K562 (cell line): ENCODE results near the gene SLC16A6. TPM values are rescaled to one million over a fixed set of nuclear protein-coding genes. Genes with fewer than 3 reads are reported as not detected.

Experiments used
- ERF ChIP-seq: fragments of 450-650 bp; formaldehyde crosslinking; IDR thresholded peaks from 2 replicates; pipeline ENCODE4 v1.4.0; 2020; ENCODE audit warnings: mild to moderate bottlenecking, mixed read lengths
- ETV1 ChIP-seq: fragments of 450-650 bp; conservative IDR thresholded peaks from 2 replicates; pipeline ENCODE4 v1.6.1; 2016; ENCODE audit warnings: missing genetic modification characterization, control low read depth, low read depth, missing compliant biosample characterization
- GABPA ChIP-seq: fragments of 200-800 bp; sonication (Bioruptor generic); conservative IDR thresholded peaks from 2 replicates; pipeline ENCODE4 v1.6.1; 2016; ENCODE audit warnings: low read depth, missing genetic modification characterization, missing compliant biosample characterization
- GABPB1 ChIP-seq: sonication (generic); formaldehyde crosslinking; IDR thresholded peaks from 2 replicates; pipeline ENCODE4 v1.8.0; 2022; ENCODE audit warnings: mild to moderate bottlenecking, missing genetic modification reagents
- GTF2F1 ChIP-seq: IDR thresholded peaks from 2 replicates; pipeline ENCODE4 v1.6.1; 2011; ENCODE audit warnings: low read depth, low read length, improper control_type of control experiment
- ILF3 ChIP-seq: fragments of 450-650 bp; IDR thresholded peaks from 2 replicates; pipeline ENCODE4 v1.6.1; 2018; ENCODE audit warnings: antibody characterized with exemption, mild to moderate bottlenecking, moderate library complexity, borderline replicate concordance
- KDM1A ChIP-seq, 2 experiments: fragments of 450-650 bp; IDR thresholded peaks; 2 replicates each; pipeline ENCODE4 v1.6.1; 2016; ENCODE audit warnings: mild to moderate bottlenecking in 2 of 2
- NCOR1 ChIP-seq: fragments of 450-650 bp; IDR thresholded peaks from 2 replicates; pipeline ENCODE4 v1.6.1; 2016; ENCODE audit warnings: mild to moderate bottlenecking, moderate library complexity
- NR2C2 ChIP-seq, 2 experiments: fragments of 200-800 bp in 1 of 2; sonication (Bioruptor generic) in 1 of 2; sonication (generic) in 1 of 2; formaldehyde crosslinking in 1 of 2; IDR thresholded peaks; 2 replicates each; pipeline versions ENCODE4 v1.6.1 to v1.8.0; 2016 to 2022; ENCODE audit warnings: mild to moderate bottlenecking in 1 of 2, missing compliant biosample characterization in 1 of 2, missing genetic modification characterization in 1 of 2, missing genetic modification reagents in 1 of 2
- PCBP1 ChIP-seq: fragments of 200-400 bp; formaldehyde crosslinking; IDR thresholded peaks from 2 replicates; pipeline ENCODE4 v1.6.1; 2018; ENCODE audit warnings: mild to moderate bottlenecking, low read depth, low read length; ENCODE audit not compliant: poor library complexity, severe bottlenecking
- RCOR1 ChIP-seq, 2 experiments: IDR thresholded peaks; 2 replicates each; pipeline ENCODE4 v1.6.1; 2012; ENCODE audit warnings: low read depth in 2 of 2, low read length in 2 of 2, borderline replicate concordance in 1 of 2, improper control_type of control experiment in 1 of 2
- RFX1 ChIP-seq: fragments of 450-650 bp; IDR thresholded peaks from 2 replicates; pipeline ENCODE4 v1.6.1; 2016; ENCODE audit warnings: mild to moderate bottlenecking, moderate library complexity
- RUNX1 ChIP-seq: sonication (generic); IDR thresholded peaks from 2 replicates; pipeline ENCODE4 v1.6.1; 2016; ENCODE audit warnings: antibody characterized with exemption, low read depth
- SMARCE1 ChIP-seq: fragments of 450-650 bp; IDR thresholded peaks from 2 replicates; pipeline ENCODE4 v1.7.1; 2016; ENCODE audit warnings: mild to moderate bottlenecking
- SRSF7 ChIP-seq: fragments of 200-400 bp; formaldehyde crosslinking; optimal IDR thresholded peaks from 2 replicates; pipeline ENCODE3; 2017; ENCODE audit warnings: mild to moderate bottlenecking, low read depth, low read length
- TAF1 ChIP-seq: IDR thresholded peaks from 2 replicates; pipeline ENCODE4 v1.6.1; 2011; ENCODE audit warnings: mild to moderate bottlenecking, low read length, moderate library complexity; ENCODE audit not compliant: insufficient read depth, control insufficient read depth, severe bottlenecking; ENCODE audit errors: extremely low read depth
- TAL1 ChIP-seq: fragments of 450-650 bp; IDR thresholded peaks from 2 replicates; pipeline ENCODE4 v1.6.1; 2016; ENCODE audit warnings: mild to moderate bottlenecking
- TCF3 ChIP-seq: sonication (generic); formaldehyde crosslinking; IDR thresholded peaks from 2 replicates; pipeline ENCODE4 v1.4.0; 2020; ENCODE audit warnings: mild to moderate bottlenecking, missing genetic modification reagents
- polyA plus RNA-seq, 8 experiments: library from polyadenylated mRNA; depleted of rRNA in 4 of 8; stranded (reverse) in 5 of 8; unstranded in 3 of 8; fragments of >200 nt; fragmentation: Nextera tagmentation in 2 of 8; fragmentation: Illumina TruSeq in 1 of 8; extraction: Ambion mirVana in 2 of 8; extraction: Trizol in 1 of 8; gene quantifications; 2 replicates each; pipeline versions ENCODE4 v1.2.1 to v1.2.3, GENCODE V29; 2011 to 2014; ENCODE audit warnings: inconsistent platforms in 1 of 8, missing spikeins in 1 of 8
- total RNA-seq, 7 experiments: library from RNA; depleted of rRNA in 6 of 7; stranded (reverse); fragments of >200 nt in 6 of 7; fragmentation: Illumina TruSeq in 2 of 7; extraction: Trizol in 2 of 7; gene quantifications; 2 replicates each; pipeline versions ENCODE4 v1.2.1 to v1.2.3, GENCODE V29; 2011 to 2021; ENCODE audit warnings: low replicate concordance in 1 of 7
- TF ChIP-seq, protein P1 (sequence below): IDR thresholded peaks from 2 replicates; pipeline ENCODE4 v1.6.1; 2016; ENCODE audit warnings: missing genetic modification characterization, missing compliant biosample characterization
- TF ChIP-seq, protein P2 (sequence below): sonication (generic); formaldehyde crosslinking; IDR thresholded peaks from 2 replicates; pipeline ENCODE4 v1.8.0; 2022; ENCODE audit warnings: mild to moderate bottlenecking, missing genetic modification reagents
- TF ChIP-seq, protein P3 (sequence below): fragments of 250-450 bp; sonication (Bioruptor Pico); IDR thresholded peaks from 2 replicates; pipeline ENCODE4 v1.8.0; 2022; ENCODE audit warnings: inconsistent platforms, mild to moderate bottlenecking, moderate library complexity, borderline replicate concordance
- TF ChIP-seq, protein P4 (sequence below): fragments of 250-450 bp; sonication (Bioruptor Pico); IDR thresholded peaks from 2 replicates; pipeline ENCODE4 v1.5.0; 2020; ENCODE audit warnings: mild to moderate bottlenecking

SLC16A6 gene
- total and polyA plus RNA-seq, 9 of the 15 experiments (the other 6 are each of a cell fraction or from before 2014, with no cell fraction given): 0.05 to 0.31 (median 0.15) TPM

DNA sequence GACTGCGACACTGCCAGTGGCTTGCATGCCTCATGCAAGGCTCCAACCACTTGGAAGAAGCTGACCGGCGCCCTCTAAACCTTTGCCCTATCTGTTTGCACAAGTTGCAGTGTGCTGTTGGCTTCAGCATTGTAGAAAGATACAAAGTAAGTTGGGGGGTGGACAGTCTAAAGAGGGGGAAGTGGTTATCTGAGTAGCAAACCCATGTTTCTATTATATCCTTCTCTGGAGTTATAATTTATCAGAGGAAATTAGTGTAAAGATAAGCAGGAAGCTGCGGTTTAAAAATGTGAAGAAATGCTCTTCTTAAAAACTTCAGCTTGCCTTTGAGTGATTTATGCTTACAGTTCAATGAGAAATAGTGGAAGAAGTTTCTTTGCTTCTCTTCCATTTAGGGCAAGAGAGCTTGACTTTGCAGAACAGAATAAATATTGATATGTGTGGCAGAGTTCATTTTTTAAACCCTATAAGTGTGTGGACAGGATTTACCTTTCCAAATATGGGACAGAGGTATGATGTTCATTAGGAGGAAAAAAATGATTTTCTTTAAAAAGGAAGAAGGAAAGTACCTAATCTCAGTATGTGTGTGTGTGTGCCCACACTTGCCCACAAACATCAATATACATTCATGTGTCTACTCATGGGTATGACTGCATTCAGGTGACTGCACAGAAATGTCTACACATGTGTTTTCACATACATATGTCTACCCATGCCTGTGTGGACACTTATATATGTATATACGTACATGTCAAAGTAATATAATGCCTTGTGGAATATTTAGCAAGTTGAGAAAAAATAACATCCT is 35.0 kb downstream of the SLC16A6 start (continued):
- no peak for TF ChIP-seq NR2C2 (CRISPR knock-in tag; IDR thresholded peaks at IDR 0.05)
- TF ChIP-seq NR2C2 (tag; IDR thresholded peaks at IDR 0.05): peak; percentile 46; the same call in 1 of the 2 replicates
- no peak for TF ChIP-seq GTF2F1
- no peak for TF ChIP-seq ERF (CRISPR knock-in tag)
- no peak for TF ChIP-seq PCBP1
- peak; percentile 77 for TF ChIP-seq ETV1 (tag)
- TF ChIP-seq, protein P1, sequence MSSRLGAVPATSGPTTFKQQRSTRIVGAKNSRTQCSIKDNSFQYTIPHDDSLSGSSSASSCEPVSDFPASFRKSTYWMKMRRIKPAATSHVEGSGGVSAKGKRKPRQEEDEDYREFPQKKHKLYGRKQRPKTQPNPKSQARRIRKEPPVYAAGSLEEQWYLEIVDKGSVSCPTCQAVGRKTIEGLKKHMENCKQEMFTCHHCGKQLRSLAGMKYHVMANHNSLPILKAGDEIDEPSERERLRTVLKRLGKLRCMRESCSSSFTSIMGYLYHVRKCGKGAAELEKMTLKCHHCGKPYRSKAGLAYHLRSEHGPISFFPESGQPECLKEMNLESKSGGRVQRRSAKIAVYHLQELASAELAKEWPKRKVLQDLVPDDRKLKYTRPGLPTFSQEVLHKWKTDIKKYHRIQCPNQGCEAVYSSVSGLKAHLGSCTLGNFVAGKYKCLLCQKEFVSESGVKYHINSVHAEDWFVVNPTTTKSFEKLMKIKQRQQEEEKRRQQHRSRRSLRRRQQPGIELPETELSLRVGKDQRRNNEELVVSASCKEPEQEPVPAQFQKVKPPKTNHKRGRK: no peak
- peak; percentile 24; the same call in 1 of the 2 replicates for TF ChIP-seq GABPA (tag)
- TF ChIP-seq ILF3: no peak
- TF ChIP-seq, protein P2, sequence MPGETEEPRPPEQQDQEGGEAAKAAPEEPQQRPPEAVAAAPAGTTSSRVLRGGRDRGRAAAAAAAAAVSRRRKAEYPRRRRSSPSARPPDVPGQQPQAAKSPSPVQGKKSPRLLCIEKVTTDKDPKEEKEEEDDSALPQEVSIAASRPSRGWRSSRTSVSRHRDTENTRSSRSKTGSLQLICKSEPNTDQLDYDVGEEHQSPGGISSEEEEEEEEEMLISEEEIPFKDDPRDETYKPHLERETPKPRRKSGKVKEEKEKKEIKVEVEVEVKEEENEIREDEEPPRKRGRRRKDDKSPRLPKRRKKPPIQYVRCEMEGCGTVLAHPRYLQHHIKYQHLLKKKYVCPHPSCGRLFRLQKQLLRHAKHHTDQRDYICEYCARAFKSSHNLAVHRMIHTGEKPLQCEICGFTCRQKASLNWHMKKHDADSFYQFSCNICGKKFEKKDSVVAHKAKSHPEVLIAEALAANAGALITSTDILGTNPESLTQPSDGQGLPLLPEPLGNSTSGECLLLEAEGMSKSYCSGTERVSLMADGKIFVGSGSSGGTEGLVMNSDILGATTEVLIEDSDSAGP (CRISPR knock-in tag): no peak
- TF ChIP-seq, protein P3, sequence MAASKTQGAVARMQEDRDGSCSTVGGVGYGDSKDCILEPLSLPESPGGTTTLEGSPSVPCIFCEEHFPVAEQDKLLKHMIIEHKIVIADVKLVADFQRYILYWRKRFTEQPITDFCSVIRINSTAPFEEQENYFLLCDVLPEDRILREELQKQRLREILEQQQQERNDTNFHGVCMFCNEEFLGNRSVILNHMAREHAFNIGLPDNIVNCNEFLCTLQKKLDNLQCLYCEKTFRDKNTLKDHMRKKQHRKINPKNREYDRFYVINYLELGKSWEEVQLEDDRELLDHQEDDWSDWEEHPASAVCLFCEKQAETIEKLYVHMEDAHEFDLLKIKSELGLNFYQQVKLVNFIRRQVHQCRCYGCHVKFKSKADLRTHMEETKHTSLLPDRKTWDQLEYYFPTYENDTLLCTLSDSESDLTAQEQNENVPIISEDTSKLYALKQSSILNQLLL (CRISPR knock-in tag): no peak
- no peak for TF ChIP-seq TAF1
- TF ChIP-seq SMARCE1: 0 out of 2 replicates have a peak, but pooled peaks have one; percentile 29
- TF ChIP-seq TCF3 (CRISPR knock-in tag): peak; percentile 79
- peak in 1 of 2 experiments; percentile 47; a peak in 1 of 4 replicates for TF ChIP-seq RCOR1 (IDR thresholded peaks at IDR 0.05; ENCODE audit: borderline replicate concordance in 1 of 2, low read depth in 2 of 2, low read length in 2 of 2)
- TF ChIP-seq, protein P4, sequence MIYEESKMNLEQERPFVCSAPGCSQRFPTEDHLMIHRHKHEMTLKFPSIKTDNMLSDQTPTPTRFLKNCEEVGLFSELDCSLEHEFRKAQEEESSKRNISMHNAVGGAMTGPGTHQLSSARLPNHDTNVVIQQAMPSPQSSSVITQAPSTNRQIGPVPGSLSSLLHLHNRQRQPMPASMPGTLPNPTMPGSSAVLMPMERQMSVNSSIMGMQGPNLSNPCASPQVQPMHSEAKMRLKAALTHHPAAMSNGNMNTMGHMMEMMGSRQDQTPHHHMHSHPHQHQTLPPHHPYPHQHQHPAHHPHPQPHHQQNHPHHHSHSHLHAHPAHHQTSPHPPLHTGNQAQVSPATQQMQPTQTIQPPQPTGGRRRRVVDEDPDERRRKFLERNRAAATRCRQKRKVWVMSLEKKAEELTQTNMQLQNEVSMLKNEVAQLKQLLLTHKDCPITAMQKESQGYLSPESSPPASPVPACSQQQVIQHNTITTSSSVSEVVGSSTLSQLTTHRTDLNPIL: no peak
- no peak for TF ChIP-seq SRSF7
- no peak for TF ChIP-seq RUNX1
- peak in 1 of 2 experiments; percentile 26; a peak in 2 of 4 replicates for TF ChIP-seq KDM1A (IDR thresholded peaks at IDR 0.05)
- no peak for TF ChIP-seq RFX1
- TF ChIP-seq NCOR1: peak; percentile 54
- peak; percentile 49 for TF ChIP-seq TAL1
- TF ChIP-seq GABPB1 (CRISPR knock-in tag): no peak
